ENCODE measurements around the gene CDH4.

CDH4 gene

DNA sequence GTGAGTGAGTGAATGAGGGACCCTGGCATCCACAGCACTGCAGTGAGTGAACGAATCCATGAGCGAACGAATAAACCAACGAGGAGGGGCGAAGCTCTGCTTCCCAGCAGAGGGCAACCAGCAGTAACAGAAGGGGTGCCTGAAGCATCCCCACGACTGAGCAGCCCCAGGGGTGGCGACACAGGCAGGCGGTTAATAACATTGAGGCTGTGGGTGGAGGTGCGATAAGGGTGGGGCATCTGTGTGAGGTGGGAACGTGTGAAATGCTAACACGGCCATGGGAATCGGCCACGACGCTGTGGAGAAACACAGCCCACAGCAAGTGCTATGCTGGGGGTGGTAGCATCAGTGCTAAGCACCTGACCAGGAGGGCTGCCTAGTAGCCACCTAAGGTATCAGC is 737.7 kb downstream of the CDH4 start:
- Histone ChIP-seq H3K9me3 (no peaks in the 10 kb centered on the region), H3K4me1 (ENCODE audit: control insufficient read depth in 1 of 2, insufficient read depth in 1 of 2, low read depth in 1 of 2, low read length in 1 of 2) (no peaks in the 10 kb centered on the region), H3K4me3 (ENCODE audit: low read depth in 1 of 2, low read length in 1 of 2) (no peak overlapping the region), H3K36me3 (peaks cover 77% of the 10 kb centered on the region), H3K27ac (no peak overlapping the region), H3K27me3 (no peaks in the 10 kb centered on the region)
- TF ChIP-seq, protein P1, sequence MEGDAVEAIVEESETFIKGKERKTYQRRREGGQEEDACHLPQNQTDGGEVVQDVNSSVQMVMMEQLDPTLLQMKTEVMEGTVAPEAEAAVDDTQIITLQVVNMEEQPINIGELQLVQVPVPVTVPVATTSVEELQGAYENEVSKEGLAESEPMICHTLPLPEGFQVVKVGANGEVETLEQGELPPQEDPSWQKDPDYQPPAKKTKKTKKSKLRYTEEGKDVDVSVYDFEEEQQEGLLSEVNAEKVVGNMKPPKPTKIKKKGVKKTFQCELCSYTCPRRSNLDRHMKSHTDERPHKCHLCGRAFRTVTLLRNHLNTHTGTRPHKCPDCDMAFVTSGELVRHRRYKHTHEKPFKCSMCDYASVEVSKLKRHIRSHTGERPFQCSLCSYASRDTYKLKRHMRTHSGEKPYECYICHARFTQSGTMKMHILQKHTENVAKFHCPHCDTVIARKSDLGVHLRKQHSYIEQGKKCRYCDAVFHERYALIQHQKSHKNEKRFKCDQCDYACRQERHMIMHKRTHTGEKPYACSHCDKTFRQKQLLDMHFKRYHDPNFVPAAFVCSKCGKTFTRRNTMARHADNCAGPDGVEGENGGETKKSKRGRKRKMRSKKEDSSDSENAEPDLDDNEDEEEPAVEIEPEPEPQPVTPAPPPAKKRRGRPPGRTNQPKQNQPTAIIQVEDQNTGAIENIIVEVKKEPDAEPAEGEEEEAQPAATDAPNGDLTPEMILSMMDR (IDR thresholded peaks at IDR 0.05): no peak
